ENCODE measurements around the gene PTPRG. TPM values are rescaled to one million over a fixed set of nuclear protein-coding genes. Genes with fewer than 3 reads are reported as not detected.

The PTPRG gene
- polyA plus RNA-seq, 1 donor (not counting 4 experiments of a cell fraction or from before 2014, with no cell fraction given) = 12.1 TPM

DNA sequence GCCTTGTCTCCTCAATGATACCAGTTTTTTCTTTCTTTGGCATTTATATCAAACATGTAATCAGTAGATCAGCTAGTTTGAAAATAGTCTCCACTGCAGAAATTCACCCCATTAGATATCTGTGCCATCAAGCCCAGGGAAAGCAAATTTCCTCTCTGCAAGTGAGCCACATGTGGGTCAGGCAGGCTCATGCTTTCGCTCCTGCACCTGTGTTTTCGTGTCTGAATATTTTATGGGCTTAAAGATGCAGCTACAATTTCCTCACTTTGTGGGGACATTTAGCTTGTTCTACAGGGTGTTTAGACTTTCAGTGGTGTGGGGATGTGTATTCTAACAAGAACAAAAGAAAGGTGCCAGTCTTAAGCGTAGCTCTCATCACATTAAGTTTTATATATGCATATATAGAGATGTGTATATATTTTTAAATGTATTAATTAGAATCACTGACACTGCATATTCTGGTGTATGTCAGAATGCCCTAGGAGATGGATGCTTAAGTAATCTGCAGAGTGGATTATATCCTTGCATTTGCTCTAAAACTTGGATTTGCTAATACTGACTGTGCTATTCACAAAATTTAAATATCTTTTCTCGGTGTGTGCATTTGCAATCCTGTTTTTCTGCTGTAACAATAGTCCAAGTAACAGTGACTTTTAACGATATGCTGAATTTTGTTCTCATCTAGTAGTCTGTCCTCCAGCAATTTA lies 372.6 kb downstream of the PTPRG start:
- Histone ChIP-seq H2AFZ (ENCODE audit: control insufficient read depth, low read length) (no peak overlapping the region), H3K9ac (ENCODE audit: control insufficient read depth, extremely low read depth, insufficient read depth, low read length) (no peak overlapping the region), H3K36me3 (ENCODE audit: control insufficient read depth in 2 of 2, extremely low read depth in 1 of 2, insufficient read depth in 2 of 2, low read length in 2 of 2) (no peaks in the 10 kb centered on the region), H3K4me1 (ENCODE audit: control insufficient read depth, extremely low read depth, insufficient read depth, low read length) (no peaks in the 10 kb centered on the region), H3K9me1 (ENCODE audit: control insufficient read depth, extremely low read depth, insufficient read depth, low read length) (no peaks in the 10 kb centered on the region), H3K9me3 (ENCODE audit: control insufficient read depth, low read depth, low read length) (no peaks in the 10 kb centered on the region), H3K4me3 (ENCODE audit: control insufficient read depth in 2 of 3, extremely low read depth in 1 of 3, insufficient read depth in 2 of 3, low read depth in 1 of 3, low read length in 3 of 3) (no peak overlapping the region), H3K79me2 (ENCODE audit: control insufficient read depth, insufficient read depth, low read length) (no peaks in the 10 kb centered on the region), H4K20me1 (ENCODE audit: control insufficient read depth, extremely low read depth, insufficient read depth, low read length) (no peaks in the 10 kb centered on the region), H3K4me2 (ENCODE audit: control insufficient read depth, extremely low read depth, insufficient read depth, low read depth, low read length) (no peak overlapping the region), H3K27ac (ENCODE audit: control insufficient read depth, insufficient read depth, low read length) (no peak overlapping the region), H3K27me3 (ENCODE audit: control insufficient read depth, extremely low read depth, insufficient read depth, low read length) (no peaks in the 10 kb centered on the region)
- no peak for DNase-seq (ENCODE audit: low read depth, low spot score)
- no peak for FAIRE-seq
- TF ChIP-seq, protein P1, sequence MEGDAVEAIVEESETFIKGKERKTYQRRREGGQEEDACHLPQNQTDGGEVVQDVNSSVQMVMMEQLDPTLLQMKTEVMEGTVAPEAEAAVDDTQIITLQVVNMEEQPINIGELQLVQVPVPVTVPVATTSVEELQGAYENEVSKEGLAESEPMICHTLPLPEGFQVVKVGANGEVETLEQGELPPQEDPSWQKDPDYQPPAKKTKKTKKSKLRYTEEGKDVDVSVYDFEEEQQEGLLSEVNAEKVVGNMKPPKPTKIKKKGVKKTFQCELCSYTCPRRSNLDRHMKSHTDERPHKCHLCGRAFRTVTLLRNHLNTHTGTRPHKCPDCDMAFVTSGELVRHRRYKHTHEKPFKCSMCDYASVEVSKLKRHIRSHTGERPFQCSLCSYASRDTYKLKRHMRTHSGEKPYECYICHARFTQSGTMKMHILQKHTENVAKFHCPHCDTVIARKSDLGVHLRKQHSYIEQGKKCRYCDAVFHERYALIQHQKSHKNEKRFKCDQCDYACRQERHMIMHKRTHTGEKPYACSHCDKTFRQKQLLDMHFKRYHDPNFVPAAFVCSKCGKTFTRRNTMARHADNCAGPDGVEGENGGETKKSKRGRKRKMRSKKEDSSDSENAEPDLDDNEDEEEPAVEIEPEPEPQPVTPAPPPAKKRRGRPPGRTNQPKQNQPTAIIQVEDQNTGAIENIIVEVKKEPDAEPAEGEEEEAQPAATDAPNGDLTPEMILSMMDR (optimal IDR thresholded peaks at IDR 0.05 in 1 of 3, IDR thresholded peaks at IDR 0.05 in 1 of 3, conservative IDR thresholded peaks at IDR 0.05 in 1 of 3; ENCODE audit: extremely low read depth in 1 of 3, insufficient read depth in 2 of 3, low read length in 3 of 3) = no peak
- TF ChIP-seq EZH2 (IDR thresholded peaks at IDR 0.05; ENCODE audit: low read length) = no peak
- dilution Hi-C loops (cut with MboI; ENCODE audit: extremely low pct_ligation_motif_present, low sequenced_read_pairs) = no loop called here

DNA sequence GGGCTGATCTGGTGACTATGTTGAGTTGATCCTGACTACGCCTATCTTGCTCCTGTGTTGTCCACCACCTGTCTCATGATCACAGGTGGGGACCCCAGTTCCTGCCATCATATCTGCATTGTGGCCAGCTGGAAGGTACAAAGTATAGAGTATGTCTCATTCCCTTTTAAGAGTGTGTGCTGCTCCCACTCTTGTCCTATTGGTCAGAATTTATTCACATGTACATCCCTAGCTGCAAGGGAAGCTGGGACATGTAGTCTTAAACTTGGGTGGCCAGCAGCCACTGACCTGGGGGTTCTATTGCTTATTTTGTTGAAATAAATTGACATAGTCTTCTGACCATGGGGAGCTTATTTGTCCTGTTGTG lies 373.1 kb downstream of the PTPRG start:
- Histone ChIP-seq H3K79me2 (ENCODE audit: control insufficient read depth, insufficient read depth, low read length) (no peaks in the 10 kb centered on the region), H3K27ac (ENCODE audit: control insufficient read depth, insufficient read depth, low read length) (no peak overlapping the region), H4K20me1 (ENCODE audit: control insufficient read depth, extremely low read depth, insufficient read depth, low read length) (no peaks in the 10 kb centered on the region), H3K9ac (ENCODE audit: control insufficient read depth, extremely low read depth, insufficient read depth, low read length) (no peak overlapping the region), H3K4me2 (ENCODE audit: control insufficient read depth, extremely low read depth, insufficient read depth, low read depth, low read length) (no peak overlapping the region), H3K4me1 (ENCODE audit: control insufficient read depth, extremely low read depth, insufficient read depth, low read length) (no peaks in the 10 kb centered on the region), H3K4me3 (ENCODE audit: control insufficient read depth in 2 of 3, extremely low read depth in 1 of 3, insufficient read depth in 2 of 3, low read depth in 1 of 3, low read length in 3 of 3) (no peak overlapping the region), H3K9me3 (ENCODE audit: control insufficient read depth, low read depth, low read length) (no peaks in the 10 kb centered on the region), H3K9me1 (ENCODE audit: control insufficient read depth, extremely low read depth, insufficient read depth, low read length) (no peaks in the 10 kb centered on the region), H3K27me3 (ENCODE audit: control insufficient read depth, extremely low read depth, insufficient read depth, low read length) (no peaks in the 10 kb centered on the region), H2AFZ (ENCODE audit: control insufficient read depth, low read length) (no peak overlapping the region), H3K36me3 (ENCODE audit: control insufficient read depth in 2 of 2, extremely low read depth in 1 of 2, insufficient read depth in 2 of 2, low read length in 2 of 2) (no peaks in the 10 kb centered on the region)
- TF ChIP-seq, protein P1 (optimal IDR thresholded peaks at IDR 0.05 in 1 of 3, IDR thresholded peaks at IDR 0.05 in 1 of 3, conservative IDR thresholded peaks at IDR 0.05 in 1 of 3; ENCODE audit: extremely low read depth in 1 of 3, insufficient read depth in 2 of 3, low read length in 3 of 3) = no peak
- no peak for TF ChIP-seq EZH2 (IDR thresholded peaks at IDR 0.05; ENCODE audit: low read length)
- DNase-seq (ENCODE audit: low read depth, low spot score) (no peak), FAIRE-seq (no peak)
- dilution Hi-C loops (cut with MboI; ENCODE audit: extremely low pct_ligation_motif_present, low sequenced_read_pairs) = no loop called here

Measured in keratinocyte (primary cell).